Measurements from ENCODE around the gene SRF.

The SRF gene

DNA sequence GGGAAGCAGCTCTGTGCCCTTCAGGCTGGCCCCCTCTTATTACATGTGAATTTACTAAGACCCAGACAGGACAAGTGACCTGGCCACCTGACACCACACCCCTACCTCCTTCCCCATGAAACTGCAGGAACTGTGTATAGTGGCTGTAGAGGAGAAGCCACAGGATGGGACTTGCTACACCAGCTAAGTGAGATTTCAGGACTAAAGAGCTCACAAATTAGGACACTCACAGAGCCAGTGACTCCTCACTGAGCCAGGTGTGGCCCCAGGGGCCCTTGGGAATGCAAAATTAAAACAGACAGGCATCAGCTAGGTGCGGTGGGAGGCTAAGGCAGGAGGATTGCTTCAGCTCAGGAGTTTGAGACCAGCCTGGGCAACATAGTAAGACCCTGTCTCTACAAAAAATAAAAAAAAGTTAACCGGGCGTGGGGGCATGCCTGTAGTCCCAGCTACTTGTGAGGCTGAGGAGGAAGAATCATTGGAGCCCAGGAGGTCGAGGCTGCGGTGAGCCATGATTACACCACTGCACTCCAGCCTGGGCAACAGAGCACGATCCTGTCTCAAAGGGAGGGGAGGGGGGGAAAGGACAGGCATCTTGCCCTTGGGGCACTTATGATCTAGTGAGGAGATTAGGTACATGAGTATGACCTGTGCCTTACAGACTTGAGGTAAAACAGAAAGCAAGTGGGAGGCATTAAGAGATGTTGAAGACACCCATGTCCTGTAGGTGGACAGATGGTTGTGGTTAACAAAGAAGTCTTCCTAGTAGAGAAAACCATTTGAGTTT, 23.2 kb upstream of the SRF start:
- Histone ChIP-seq H3K36me3 (ENCODE audit: control insufficient read depth in 2 of 2, insufficient read depth in 2 of 2, low read length in 2 of 2) (no peaks in the 10 kb centered on the region), H3K9me3 (ENCODE audit: control insufficient read depth in 2 of 2, low read length in 2 of 2) (no peaks in the 10 kb centered on the region), H3K27ac (ENCODE audit: low read length) (no peak overlapping the region), H3K27me3 (ENCODE audit: control insufficient read depth in 1 of 2, insufficient read depth in 2 of 2, low read length in 2 of 2) (no peaks in the 10 kb centered on the region), H3K4me1 (ENCODE audit: control insufficient read depth, insufficient read depth, low read length) (peaks cover 10% of the 10 kb centered on the region), H3K4me3 (ENCODE audit: low read length in 2 of 2) (no peak overlapping the region), H3K9ac (ENCODE audit: low read length in 2 of 2) (no peak overlapping the region)

DNA sequence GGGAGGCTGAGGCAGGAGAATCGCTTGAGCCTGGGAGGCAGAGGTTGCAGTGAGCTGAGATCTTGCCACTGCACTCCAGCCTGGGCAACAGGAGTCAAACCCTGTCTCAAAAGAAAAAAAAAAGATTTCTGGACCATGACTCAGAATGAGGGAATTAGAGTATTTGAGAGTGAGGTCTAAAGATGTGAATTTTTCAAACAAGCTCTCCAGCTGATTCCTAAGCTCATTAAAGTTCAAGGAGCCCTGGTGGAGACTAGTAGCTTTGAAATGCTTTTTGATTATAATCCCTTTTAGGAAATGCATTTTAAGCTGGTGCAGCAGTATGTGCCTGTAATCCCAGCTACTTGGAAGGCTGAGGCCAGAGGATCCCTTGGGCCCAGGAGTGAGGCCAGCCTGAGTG, 21.8 kb upstream of the SRF start:
- Histone ChIP-seq H3K27ac (ENCODE audit: low read length) (no peak overlapping the region), H3K4me1 (ENCODE audit: control insufficient read depth, insufficient read depth, low read length) (no peaks in the 10 kb centered on the region), H3K9me3 (ENCODE audit: control insufficient read depth in 2 of 2, low read length in 2 of 2) (no peaks in the 10 kb centered on the region), H3K27me3 (ENCODE audit: control insufficient read depth in 1 of 2, insufficient read depth in 2 of 2, low read length in 2 of 2) (no peaks in the 10 kb centered on the region), H3K9ac (ENCODE audit: low read length in 2 of 2) (no peak overlapping the region), H3K4me3 (ENCODE audit: low read length in 2 of 2) (no peak overlapping the region), H3K36me3 (ENCODE audit: control insufficient read depth in 2 of 2, insufficient read depth in 2 of 2, low read length in 2 of 2) (no peaks in the 10 kb centered on the region)

DNA sequence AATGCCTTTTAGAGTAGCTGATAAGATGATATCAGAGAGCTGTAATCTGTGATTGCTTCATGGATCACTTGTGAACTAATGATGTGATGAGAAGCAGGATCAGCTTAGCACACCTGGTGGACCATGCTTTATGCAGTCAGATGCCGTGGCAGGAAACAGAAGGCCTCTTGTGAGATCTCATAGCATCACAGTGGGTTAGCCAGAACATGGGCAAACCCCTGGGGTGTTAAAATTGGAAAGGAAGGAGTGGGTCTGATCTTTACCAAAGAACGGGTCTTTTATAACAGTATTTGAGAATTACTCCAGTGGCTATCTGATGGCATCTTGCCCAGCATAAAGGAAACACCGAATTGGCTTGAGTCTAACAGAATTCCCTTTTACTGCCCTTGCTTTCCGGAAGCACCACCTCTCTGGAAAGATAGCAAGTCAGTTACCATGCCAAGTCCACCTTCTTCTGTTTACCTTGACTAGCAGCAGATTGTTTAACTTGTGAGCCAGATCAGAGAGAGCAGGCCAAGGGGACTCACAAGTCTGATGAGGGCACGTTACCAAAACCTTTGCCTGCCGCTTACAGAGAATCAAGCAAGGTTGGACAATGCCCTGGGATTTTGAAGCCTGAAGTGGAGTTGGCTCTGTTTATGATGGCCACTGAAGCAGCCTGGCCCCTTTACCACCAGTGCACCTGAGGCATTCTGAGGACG, 20.9 kb upstream of the SRF start:
- Histone ChIP-seq H3K36me3 (ENCODE audit: control insufficient read depth in 2 of 2, insufficient read depth in 2 of 2, low read length in 2 of 2) (no peaks in the 10 kb centered on the region), H3K27ac (ENCODE audit: low read length) (no peak overlapping the region), H3K4me1 (ENCODE audit: control insufficient read depth, insufficient read depth, low read length) (no peaks in the 10 kb centered on the region), H3K9me3 (ENCODE audit: control insufficient read depth in 2 of 2, low read length in 2 of 2) (no peaks in the 10 kb centered on the region), H3K4me3 (ENCODE audit: low read length in 2 of 2) (no peak overlapping the region), H3K9ac (ENCODE audit: low read length in 2 of 2) (no peak overlapping the region), H3K27me3 (ENCODE audit: control insufficient read depth in 1 of 2, insufficient read depth in 2 of 2, low read length in 2 of 2) (no peaks in the 10 kb centered on the region)

DNA sequence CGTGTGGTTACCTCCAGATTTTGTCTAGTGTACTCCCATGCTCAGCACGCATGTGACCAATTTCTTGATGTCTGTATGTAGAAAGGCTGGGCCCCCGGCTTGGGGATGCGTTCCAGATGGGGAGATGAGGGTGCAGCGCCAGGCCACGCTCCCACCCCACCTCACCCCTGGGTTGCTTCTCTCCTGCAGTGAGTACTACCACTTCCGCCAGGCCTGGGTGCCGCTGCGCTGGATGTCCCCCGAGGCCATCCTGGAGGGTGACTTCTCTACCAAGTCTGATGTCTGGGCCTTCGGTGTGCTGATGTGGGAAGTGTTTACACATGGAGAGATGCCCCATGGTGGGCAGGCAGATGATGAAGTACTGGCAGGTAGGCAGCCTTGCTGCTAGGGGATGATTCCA, 11.5 kb upstream of the SRF start:
- Histone ChIP-seq H3K4me1 (ENCODE audit: control insufficient read depth, insufficient read depth, low read length) (no peaks in the 10 kb centered on the region), H3K9me3 (ENCODE audit: control insufficient read depth in 2 of 2, low read length in 2 of 2) (no peaks in the 10 kb centered on the region), H3K4me3 (ENCODE audit: low read length in 2 of 2) (no peak overlapping the region), H3K9ac (ENCODE audit: low read length in 2 of 2) (no peak overlapping the region), H3K27ac (ENCODE audit: low read length) (no peak overlapping the region), H3K36me3 (ENCODE audit: control insufficient read depth in 2 of 2, insufficient read depth in 2 of 2, low read length in 2 of 2) (no peaks in the 10 kb centered on the region), H3K27me3 (ENCODE audit: control insufficient read depth in 1 of 2, insufficient read depth in 2 of 2, low read length in 2 of 2) (no peaks in the 10 kb centered on the region)

DNA sequence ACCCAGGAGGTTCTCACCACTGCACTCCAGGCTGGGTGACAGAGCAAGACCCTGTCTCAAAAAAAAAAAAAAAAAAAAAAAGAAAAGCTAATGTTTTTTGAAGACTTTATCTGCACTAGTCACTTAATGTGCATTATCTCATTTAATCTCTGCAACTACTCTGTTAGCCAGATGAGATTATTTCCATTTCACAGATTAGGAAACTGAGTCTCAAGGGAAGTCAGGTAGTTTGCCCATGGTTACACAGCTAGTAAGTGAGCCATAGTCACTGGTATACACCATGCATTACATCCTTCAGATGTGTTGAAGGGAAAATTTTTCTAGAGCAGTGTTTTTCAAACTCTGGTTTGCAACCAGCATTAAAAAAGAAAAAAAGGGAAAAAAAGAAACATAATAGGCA, 7.2 kb upstream of the SRF start:
- Histone ChIP-seq H3K9ac (ENCODE audit: low read length in 2 of 2) (no peak overlapping the region), H3K4me3 (ENCODE audit: low read length in 2 of 2) (no peak overlapping the region), H3K9me3 (ENCODE audit: control insufficient read depth in 2 of 2, low read length in 2 of 2) (no peaks in the 10 kb centered on the region), H3K27ac (ENCODE audit: low read length) (no peak overlapping the region), H3K36me3 (ENCODE audit: control insufficient read depth in 2 of 2, insufficient read depth in 2 of 2, low read length in 2 of 2) (no peaks in the 10 kb centered on the region), H3K4me1 (ENCODE audit: control insufficient read depth, insufficient read depth, low read length) (no peaks in the 10 kb centered on the region), H3K27me3 (ENCODE audit: control insufficient read depth in 1 of 2, insufficient read depth in 2 of 2, low read length in 2 of 2) (no peaks in the 10 kb centered on the region)

DNA sequence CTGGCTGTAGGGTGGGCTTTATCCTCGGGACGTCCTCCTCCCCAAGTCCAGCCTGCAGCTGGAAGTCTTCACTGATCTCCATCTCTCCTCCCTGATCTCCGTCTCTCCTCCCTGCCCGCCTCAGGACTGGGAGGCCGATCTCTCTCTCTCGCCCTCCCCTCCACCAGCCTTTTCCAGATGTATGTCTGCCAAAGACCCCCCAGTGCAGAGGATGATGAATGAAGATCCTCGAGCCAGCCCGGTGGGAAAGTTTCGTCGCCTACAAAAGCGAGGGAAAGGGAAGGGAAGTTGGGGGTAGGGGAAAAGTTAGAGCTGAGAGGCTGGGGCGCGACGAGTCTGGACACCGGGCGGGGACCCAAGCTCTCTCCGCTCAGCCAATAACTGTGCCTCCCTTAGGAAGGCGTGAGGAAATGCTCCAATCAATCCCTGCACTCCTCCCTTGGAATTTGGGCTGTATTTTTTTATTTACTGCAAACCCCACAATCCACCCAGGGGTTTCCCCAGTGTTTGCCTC, 595 bp upstream of the SRF start:
- no peaks in the 10 kb centered on the region for H3K27me3 ChIP-seq (ENCODE audit: control insufficient read depth in 1 of 2, insufficient read depth in 2 of 2, low read length in 2 of 2)

DNA sequence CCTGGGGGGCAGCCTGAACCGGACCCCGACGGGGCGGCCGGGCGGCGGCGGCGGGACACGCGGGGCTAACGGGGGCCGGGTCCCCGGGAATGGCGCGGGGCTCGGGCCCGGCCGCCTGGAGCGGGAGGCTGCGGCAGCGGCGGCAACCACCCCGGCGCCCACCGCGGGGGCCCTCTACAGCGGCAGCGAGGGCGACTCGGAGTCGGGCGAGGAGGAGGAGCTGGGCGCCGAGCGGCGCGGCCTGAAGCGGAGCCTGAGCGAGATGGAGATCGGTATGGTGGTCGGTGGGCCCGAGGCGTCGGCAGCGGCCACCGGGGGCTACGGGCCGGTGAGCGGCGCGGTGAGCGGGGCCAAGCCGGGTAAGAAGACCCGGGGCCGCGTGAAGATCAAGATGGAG, 636 bp downstream of the SRF start:
- Histone ChIP-seq H3K9me3 (ENCODE audit: control insufficient read depth in 2 of 2, low read length in 2 of 2) (no peaks in the 10 kb centered on the region), H3K27me3 (ENCODE audit: control insufficient read depth in 1 of 2, insufficient read depth in 2 of 2, low read length in 2 of 2) (no peaks in the 10 kb centered on the region), H3K9ac (ENCODE audit: low read length in 2 of 2) (peak overlapping the region; percentile 96 to 97), H3K36me3 (ENCODE audit: control insufficient read depth in 2 of 2, insufficient read depth in 2 of 2, low read length in 2 of 2) (peaks cover 15 to 17% of the 10 kb centered on the region in 2 donors), H3K4me3 (ENCODE audit: low read length in 2 of 2) (peak overlapping the region; percentile 97 to 98), H3K27ac (ENCODE audit: low read length) (peak overlapping the region; percentile 100), H3K4me1 (ENCODE audit: control insufficient read depth, insufficient read depth, low read length) (peaks cover 47% of the 10 kb centered on the region)

More for the DNA sequence above, 595 bp upstream of the SRF start:
- H3K9me3 ChIP-seq (ENCODE audit: control insufficient read depth in 2 of 2, low read length in 2 of 2): no peaks in the 10 kb centered on the region
- H3K27ac ChIP-seq (ENCODE audit: low read length): peak overlapping the region; percentile 100
- peaks cover 4 to 5% of the 10 kb centered on the region in 2 donors for H3K36me3 ChIP-seq (ENCODE audit: control insufficient read depth in 2 of 2, insufficient read depth in 2 of 2, low read length in 2 of 2)
- H3K9ac ChIP-seq (ENCODE audit: low read length in 2 of 2): peak overlapping the region; percentile 90 to 96
- peaks cover 36% of the 10 kb centered on the region for H3K4me1 ChIP-seq (ENCODE audit: control insufficient read depth, insufficient read depth, low read length)
- H3K4me3 ChIP-seq (ENCODE audit: low read length in 2 of 2): peak overlapping the region; percentile 66 to 98

DNA sequence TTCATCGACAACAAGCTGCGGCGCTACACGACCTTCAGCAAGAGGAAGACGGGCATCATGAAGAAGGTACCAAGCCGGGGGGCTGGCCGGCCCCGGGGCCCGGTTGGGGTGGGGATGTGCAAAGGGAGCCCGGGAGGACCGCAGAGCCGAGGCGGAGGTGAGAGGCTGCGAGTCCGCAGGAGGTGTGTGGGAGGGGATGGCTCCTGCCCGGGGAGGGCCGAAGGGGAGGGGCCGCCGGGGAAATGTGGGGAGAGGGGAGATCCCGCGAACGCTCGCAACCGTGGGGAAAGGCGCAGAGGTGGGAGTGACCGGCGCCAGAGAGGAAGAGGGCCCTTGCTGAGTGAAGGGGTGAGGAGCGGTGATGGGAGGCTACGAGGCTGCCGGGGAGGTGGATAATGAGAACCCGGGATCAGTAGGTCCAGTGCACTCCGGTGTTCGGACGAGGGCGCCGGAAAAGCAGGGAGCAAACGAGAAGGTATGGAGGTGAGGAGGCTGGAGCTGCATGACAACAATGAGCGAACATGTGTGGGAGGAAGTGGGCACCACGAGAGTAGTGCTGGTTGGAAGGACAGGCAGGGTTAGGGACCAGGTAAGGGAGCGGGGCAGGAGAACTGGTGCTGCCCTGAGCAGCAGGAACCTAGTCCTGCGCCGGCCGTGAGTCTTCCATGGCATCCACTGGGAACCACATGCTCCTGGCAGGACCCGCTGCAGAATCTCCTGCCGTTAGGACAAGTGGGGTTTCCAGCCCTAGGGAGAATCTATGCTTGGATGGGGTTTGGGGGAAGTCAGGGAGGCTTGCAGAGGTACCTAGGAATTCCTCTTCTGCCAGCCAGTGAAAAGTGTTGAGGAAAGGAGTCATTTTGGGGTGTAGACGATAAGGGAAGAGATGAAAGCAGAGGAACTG, 1.3 kb downstream of the SRF start:
- H3K4me3 ChIP-seq (ENCODE audit: low read length in 2 of 2): peak overlapping the region; percentile 97 to 98
- peaks cover 47% of the 10 kb centered on the region for H3K4me1 ChIP-seq (ENCODE audit: control insufficient read depth, insufficient read depth, low read length)
- H3K9ac ChIP-seq (ENCODE audit: low read length in 2 of 2): peak overlapping the region; percentile 96 to 97
- H3K36me3 ChIP-seq (ENCODE audit: control insufficient read depth in 2 of 2, insufficient read depth in 2 of 2, low read length in 2 of 2): peaks cover 18 to 19% of the 10 kb centered on the region in 2 donors
- H3K27ac ChIP-seq (ENCODE audit: low read length): peak overlapping the region; percentile 100
- H3K9me3 ChIP-seq (ENCODE audit: control insufficient read depth in 2 of 2, low read length in 2 of 2): no peaks in the 10 kb centered on the region
- no peaks in the 10 kb centered on the region for H3K27me3 ChIP-seq (ENCODE audit: control insufficient read depth in 1 of 2, insufficient read depth in 2 of 2, low read length in 2 of 2)

DNA sequence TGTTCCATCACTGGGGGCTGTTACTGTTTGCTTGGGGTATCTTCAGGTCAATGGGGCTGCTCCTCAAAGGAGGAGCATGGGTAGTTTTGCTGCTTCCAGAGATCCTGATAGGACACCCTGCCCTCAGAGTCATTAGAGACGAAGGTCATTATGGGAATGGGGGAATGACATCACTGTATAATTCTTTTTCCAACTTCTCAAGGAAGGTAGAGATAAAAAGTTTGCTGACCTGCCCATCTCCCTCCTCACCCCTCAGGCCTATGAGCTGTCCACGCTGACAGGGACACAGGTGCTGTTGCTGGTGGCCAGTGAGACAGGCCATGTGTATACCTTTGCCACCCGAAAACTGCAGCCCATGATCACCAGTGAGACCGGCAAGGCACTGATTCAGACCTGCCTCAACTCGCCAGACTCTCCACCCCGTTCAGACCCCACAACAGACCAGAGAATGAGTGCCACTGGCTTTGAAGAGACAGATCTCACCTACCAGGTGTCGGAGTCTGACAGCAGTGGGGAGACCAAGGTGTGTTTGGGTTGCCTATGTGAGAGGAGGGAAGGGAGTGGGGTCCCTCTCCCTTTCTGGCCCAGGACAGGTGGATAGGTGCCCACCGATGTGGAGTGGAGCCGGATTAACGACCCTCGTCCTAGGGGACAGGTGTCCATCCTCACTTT, 2.7 kb downstream of the SRF start:
- Histone ChIP-seq H3K27me3 (ENCODE audit: control insufficient read depth in 1 of 2, insufficient read depth in 2 of 2, low read length in 2 of 2) (no peaks in the 10 kb centered on the region), H3K9me3 (ENCODE audit: control insufficient read depth in 2 of 2, low read length in 2 of 2) (no peaks in the 10 kb centered on the region), H3K4me3 (ENCODE audit: low read length in 2 of 2) (peak overlapping the region; percentile 97 to 98), H3K4me1 (ENCODE audit: control insufficient read depth, insufficient read depth, low read length) (peaks cover 47% of the 10 kb centered on the region), H3K36me3 (ENCODE audit: control insufficient read depth in 2 of 2, insufficient read depth in 2 of 2, low read length in 2 of 2) (peaks cover 26 to 27% of the 10 kb centered on the region in 2 donors), H3K27ac (ENCODE audit: low read length) (peak overlapping the region; percentile 100), H3K9ac (ENCODE audit: low read length in 2 of 2) (peak overlapping the region; percentile 96 to 97)
